Activated CD8-positive, alpha-beta memory T cell treated with anti-CD3 and anti-CD28 coated beads, Interleukin-2, amount 10 ng/mL, durations not matched to agents 7 days and 5 days (primary cell): ENCODE data around the gene TRAPPC6A. TPM values are rescaled to one million over a fixed set of nuclear protein-coding genes. Genes with fewer than 3 reads are reported as not detected.
A peak's percentile ranks its signal among the peaks of the same experiment; 100 is the strongest.

ENCODE experiments used
- ATAC-seq: fragments of 150-1000 bp; cut with Tn5 transposase; one replicate; pipeline ENCODE4 v1.10.0; 2021; ENCODE audit warnings: moderate library complexity
- CTCF ChIA-PET: fragments of 350-600 bp; sonication (Branson Sonifier 250); formaldehyde crosslinking; loops from one replicate; lab custom pipeline; 2021; ENCODE audit warnings: antibody characterized with exemption; lab: Charles Lee
- DNase-seq: peaks from one replicate; pipeline ENCODE4 v3.0.0-alpha.2; 2020
- H3K27ac Mint-ChIP-seq: one replicate; pipeline ENCODE4 v1.8.0; 2021; ENCODE audit warnings: mild to moderate bottlenecking, mixed read lengths
- H3K27me3 Mint-ChIP-seq: one replicate; pipeline ENCODE4 v1.8.0; 2021; ENCODE audit warnings: mixed read lengths
- H3K36me3 Mint-ChIP-seq: one replicate; pipeline ENCODE4 v1.8.0; 2021; ENCODE audit warnings: mild to moderate bottlenecking, mixed read lengths
- H3K4me1 Mint-ChIP-seq: one replicate; pipeline ENCODE4 v1.8.0; 2021; ENCODE audit warnings: mixed read lengths
- H3K4me3 Mint-ChIP-seq: one replicate; pipeline ENCODE4 v1.8.0; 2021; ENCODE audit warnings: mild to moderate bottlenecking, moderate library complexity, mixed read lengths
- H3K9me3 Mint-ChIP-seq: one replicate; pipeline ENCODE4 v1.8.0; 2022; ENCODE audit warnings: low read depth, mixed read lengths
- total RNA-seq, 2 experiments: library from RNA; stranded (reverse); gene quantifications; one replicate each; pipeline ENCODE4 v1.2.3, GENCODE V29; 2021

Gene TRAPPC6A
- total RNA-seq, 2 experiments from 2014 or later: 50.3 to 50.6 TPM

- ATAC-seq (no peak), DNase-seq (peak; percentile 62)
- Mint-ChIP-seq H3K4me1 (peaks cover 32% of the 10 kb centered on the region), H3K9me3 (no peaks in the 10 kb centered on the region), H3K27me3 (no peaks in the 10 kb centered on the region), H3K36me3 (peaks cover 8% of the 10 kb centered on the region), H3K27ac (peak overlapping the region; percentile 92), H3K4me3 (peak overlapping the region; percentile 84)
- CTCF ChIA-PET: interaction anchor here (0.8 to 2.8 kb wide), 12 partner anchors 8 to 276 kb away, joined by 3 to 17 read pairs (median 4); partner anchors contain the start of genes CLASRP and PPP1R37
Measured at GRCh38 chr19:45179072-45179891, 1.2 kb upstream of the TRAPPC6A start.

GRCh38 chr19:45178262-45179071 is 430 bp upstream of the TRAPPC6A start, which contains the start of gene BLOC1S3:
Gene BLOC1S3, plus strand, starts transcription at chr19:45178784. Its CDS starts 513 bp downstream, at chr19:45179297.
- Mint-ChIP-seq H3K27me3 (no peaks in the 10 kb centered on the region), H3K4me1 (peaks cover 37% of the 10 kb centered on the region)

GRCh38 chr19:45175515-45176345 is 2.3 kb downstream of the TRAPPC6A start:
- CTCF ChIA-PET: no interaction called here
- no peak for ATAC-seq
- H3K27me3 Mint-ChIP-seq: no peaks in the 10 kb centered on the region
- no peaks in the 10 kb centered on the region for H3K9me3 Mint-ChIP-seq
- H3K4me1 Mint-ChIP-seq: peaks cover 50% of the 10 kb centered on the region
- DNase-seq: no peak
- no peak overlapping the region for H3K4me3 Mint-ChIP-seq
- peak overlapping the region; percentile 18 for H3K27ac Mint-ChIP-seq
- peaks cover 8% of the 10 kb centered on the region for H3K36me3 Mint-ChIP-seq

More at GRCh38 chr19:45178262-45179071, 430 bp upstream of the TRAPPC6A start, which contains the start of gene BLOC1S3:
- peak; percentile 90 for ATAC-seq
- Mint-ChIP-seq H3K36me3 (peaks cover 8% of the 10 kb centered on the region), H3K9me3 (no peaks in the 10 kb centered on the region), H3K27ac (peak within 1 kb of the TSS; percentile 92), H3K4me3 (peak within 1 kb of the TSS; percentile 84)
- DNase-seq: peak; percentile 100
- CTCF ChIA-PET: interaction anchor here (0.6 to 2.8 kb wide), 22 partner anchors 9 to 275 kb away, joined by 3 to 17 read pairs (median 3); partner anchors contain the start of genes CLASRP, CLPTM1 and PPP1R37

- DNase-seq (no peak), ATAC-seq (no peak)
- Mint-ChIP-seq H3K4me3 (no peak overlapping the region), H3K9me3 (no peaks in the 10 kb centered on the region), H3K27ac (no peak overlapping the region), H3K36me3 (peaks cover 3% of the 10 kb centered on the region), H3K27me3 (no peaks in the 10 kb centered on the region), H3K4me1 (peaks cover 52% of the 10 kb centered on the region)
- CTCF ChIA-PET: interaction anchor here (1.0 kb wide), 1 partner anchor 75 kb away, joined by 3 read pairs; no protein-coding TSS in a partner anchor
Measured at GRCh38 chr19:45173816-45174215, 4.2 kb downstream of the TRAPPC6A start.

- Mint-ChIP-seq H3K27ac (peak overlapping the region; percentile 85), H3K4me3 (no peak overlapping the region), H3K9me3 (no peaks in the 10 kb centered on the region), H3K27me3 (no peaks in the 10 kb centered on the region), H3K4me1 (peaks cover 49% of the 10 kb centered on the region), H3K36me3 (peaks cover 2% of the 10 kb centered on the region)
- ATAC-seq (no peak), DNase-seq (no peak)
- CTCF ChIA-PET: interaction anchor here (1.5 to 1.9 kb wide), 2 partner anchors 19 to 48 kb away, joined by 3 to 9 read pairs; no protein-coding TSS in a partner anchor
Measured at GRCh38 chr19:45172611-45173208, 5.3 kb downstream of the TRAPPC6A start.

GRCh38 chr19:45172173-45172572 is 5.9 kb downstream of the TRAPPC6A start:
- Mint-ChIP-seq H3K4me3 (no peak overlapping the region), H3K36me3 (peaks cover 2% of the 10 kb centered on the region), H3K27ac (peak overlapping the region; percentile 85), H3K9me3 (no peaks in the 10 kb centered on the region), H3K4me1 (peaks cover 46% of the 10 kb centered on the region), H3K27me3 (no peaks in the 10 kb centered on the region)
- peak; percentile 62 for ATAC-seq
- DNase-seq: peak; percentile 63
- CTCF ChIA-PET: interaction anchor here (1.1 to 1.9 kb wide), 5 partner anchors 17 to 76 kb away, joined by 3 to 9 read pairs (median 3); no protein-coding TSS in a partner anchor

GRCh38 chr19:45171211-45171623 is 6.8 kb downstream of the TRAPPC6A start:
- DNase-seq (peak; percentile 75), ATAC-seq (peak; percentile 85)
- H3K9me3 Mint-ChIP-seq: no peaks in the 10 kb centered on the region
- peaks cover 2% of the 10 kb centered on the region for H3K36me3 Mint-ChIP-seq
- H3K4me1 Mint-ChIP-seq: peaks cover 46% of the 10 kb centered on the region
- H3K27ac Mint-ChIP-seq: peak overlapping the region; percentile 96
- peak overlapping the region; percentile 70 for H3K4me3 Mint-ChIP-seq
- CTCF ChIA-PET: interaction anchor here (1.0 to 1.9 kb wide), 7 partner anchors 16 to 79 kb away, joined by 3 to 9 read pairs (median 3); partner anchors contain the start of gene PPP1R37
- H3K27me3 Mint-ChIP-seq: no peaks in the 10 kb centered on the region

- Mint-ChIP-seq H3K36me3 (peaks cover 2% of the 10 kb centered on the region), H3K9me3 (no peaks in the 10 kb centered on the region), H3K27me3 (no peaks in the 10 kb centered on the region), H3K27ac (peak overlapping the region; percentile 96), H3K4me1 (peaks cover 44% of the 10 kb centered on the region), H3K4me3 (peak overlapping the region; percentile 70)
- ATAC-seq: no peak
- CTCF ChIA-PET: interaction anchor here (1.0 to 1.9 kb wide), 5 partner anchors 10 to 78 kb away, joined by 3 to 5 read pairs (median 3); partner anchors contain the start of genes NKPD1 and PPP1R37
- DNase-seq: no peak
Measured at GRCh38 chr19:45170146-45171106, 7.6 kb downstream of the TRAPPC6A start.

- H3K4me3 Mint-ChIP-seq: no peak overlapping the region
- no peak for DNase-seq
- H3K27me3 Mint-ChIP-seq: no peaks in the 10 kb centered on the region
- H3K36me3 Mint-ChIP-seq: peaks cover 2% of the 10 kb centered on the region
- CTCF ChIA-PET: interaction anchor here (1.2 to 1.9 kb wide), 2 partner anchors 9 to 17 kb away, joined by 3 to 5 read pairs; partner anchors contain the start of gene NKPD1
- H3K27ac Mint-ChIP-seq: no peak overlapping the region
- no peaks in the 10 kb centered on the region for H3K9me3 Mint-ChIP-seq
- ATAC-seq: no peak
- peaks cover 46% of the 10 kb centered on the region for H3K4me1 Mint-ChIP-seq
Measured at GRCh38 chr19:45169602-45170001, 8.4 kb downstream of the TRAPPC6A start.

- CTCF ChIA-PET: interaction anchor here (0.6 to 1.2 kb wide), 3 partner anchors 8 to 18 kb away, joined by 3 read pairs; partner anchors contain the start of genes BLOC1S3 and NKPD1
- Mint-ChIP-seq H3K27me3 (no peaks in the 10 kb centered on the region), H3K4me1 (peaks cover 50% of the 10 kb centered on the region), H3K27ac (no peak overlapping the region), H3K4me3 (no peak overlapping the region), H3K36me3 (peaks cover 2% of the 10 kb centered on the region), H3K9me3 (no peaks in the 10 kb centered on the region)
- DNase-seq: no peak
- no peak for ATAC-seq
Measured at GRCh38 chr19:45168767-45169351, 9.2 kb downstream of the TRAPPC6A start.
